NB4 (cell line): Measurements from ENCODE around the gene ZNF598.

Experiments used
- CTCF ChIP-seq: IDR thresholded peaks from one replicate; pipeline ENCODE4 v1.5.1; 2012; ENCODE audit warnings: low read depth, low read length
- POLR2A ChIP-seq: IDR thresholded peaks from 2 replicates; pipeline ENCODE4 v1.6.1; 2011; ENCODE audit warnings: mild to moderate bottlenecking; ENCODE audit not compliant: insufficient read length; ENCODE audit errors: extremely low read depth
- TF ChIP-seq, protein P1 (sequence below): IDR thresholded peaks from 2 replicates; pipeline ENCODE4 v1.6.1; 2011; ENCODE audit warnings: low read depth, low read length

- TF ChIP-seq CTCF (no peak), POLR2A (no peak)
- TF ChIP-seq, protein P1, sequence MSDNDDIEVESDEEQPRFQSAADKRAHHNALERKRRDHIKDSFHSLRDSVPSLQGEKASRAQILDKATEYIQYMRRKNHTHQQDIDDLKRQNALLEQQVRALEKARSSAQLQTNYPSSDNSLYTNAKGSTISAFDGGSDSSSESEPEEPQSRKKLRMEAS: no peak
These were observed 31.3 kb upstream of the ZNF598 start for GRCh38 chr16:2040787-2041522.
